B cell (primary cell): Measurements from ENCODE around the gene CNTNAP2. TPM values are rescaled to one million over a fixed set of nuclear protein-coding genes. Genes with fewer than 3 reads are reported as not detected.

Experiments used
- ATAC-seq: fragments of 200-7000 bp; cut with Tn5 transposase; one replicate; pipeline ENCODE4 v1.10.0; 2021; ENCODE audit warnings: low read depth, mild to moderate bottlenecking, moderate number of reproducible peaks, moderate library complexity
- CTCF ChIA-PET: fragments of 350-600 bp; sonication (Branson Sonifier 250); formaldehyde crosslinking; loops from one replicate; lab custom pipeline; 2021; ENCODE audit warnings: antibody characterized with exemption, inconsistent platforms; lab: Charles Lee
- POLR2A ChIA-PET: fragments of 350-600 bp; sonication (Branson Sonifier 250); formaldehyde crosslinking; loops from one replicate; lab custom pipeline; 2021; ENCODE audit warnings: antibody characterized with exemption; lab: Charles Lee
- DNase-seq: peaks from one replicate; pipeline ENCODE4 v3.0.0; 2013
- H2AFZ ChIP-seq: 2 replicates; pipeline ENCODE4 v1.6.1; 2012; ENCODE audit warnings: mild to moderate bottlenecking, low read depth, low read length; ENCODE audit not compliant: insufficient read depth, poor library complexity, severe bottlenecking
- H3K27ac ChIP-seq, 2 donors: 1 replicate in 1 of 2; 2 replicates in 1 of 2; pipeline ENCODE4 v1.5.1; 2012 to 2013; ENCODE audit warnings: low read length in 2 of 2, mild to moderate bottlenecking in 2 of 2, moderate library complexity in 1 of 2
- H3K27me3 ChIP-seq, 4 experiments: fragments of 200-600 bp in 1 of 4; sonication (generic) in 1 of 4; replicated peaks in 1 of 4; 1 replicate in 2 of 4; 2 replicates in 2 of 4; pipeline versions ENCODE4 v1.6.1 to v1.7.0; 2013 to 2016; ENCODE audit warnings: low read length in 3 of 4, mild to moderate bottlenecking in 2 of 4, mixed read lengths in 1 of 4, moderate library complexity in 1 of 4; ENCODE audit not compliant: insufficient read depth in 4 of 4, control insufficient read depth in 3 of 4; ENCODE audit errors: control extremely low read depth in 1 of 4
- H3K36me3 ChIP-seq, 2 experiments: replicated peaks in 1 of 2; 1 replicate in 1 of 2; 2 replicates in 1 of 2; pipeline versions ENCODE4 v1.6.1 to v1.7.1; 2013; ENCODE audit warnings: low read length in 1 of 2; ENCODE audit not compliant: insufficient read depth in 2 of 2, control insufficient read depth in 1 of 2; ENCODE audit errors: control extremely low read depth in 1 of 2, extremely low read depth in 1 of 2
- H3K4me1 ChIP-seq, 2 donors: fragments of 200-600 bp in 1 of 2; sonication (generic) in 1 of 2; 1 replicate in 1 of 2; 2 replicates in 1 of 2; pipeline versions ENCODE4 v1.5.1 to v1.6.1; 2013 to 2017; ENCODE audit warnings: low read length in 2 of 2; ENCODE audit not compliant: control insufficient read depth in 2 of 2, insufficient read depth in 2 of 2
- H3K4me2 ChIP-seq: replicated peaks from 2 replicates; pipeline ENCODE3; 2012; ENCODE audit warnings: mild to moderate bottlenecking, low read depth, low read length; ENCODE audit not compliant: poor library complexity, severe bottlenecking
- H3K4me3 ChIP-seq, 5 experiments: fragments of 200-600 bp in 1 of 5; sonication (generic) in 1 of 5; 1 replicate in 3 of 5; 2 replicates in 2 of 5; pipeline versions ENCODE4 v1.5.1 to v1.7.0; 2011 to 2016; ENCODE audit warnings: low read length in 4 of 5, mild to moderate bottlenecking in 4 of 5, low read depth in 2 of 5, control low read depth in 1 of 5, moderate library complexity in 1 of 5; ENCODE audit not compliant: insufficient read depth in 1 of 5; ENCODE audit errors: control extremely low read depth in 1 of 5, extremely low read depth in 1 of 5
- H3K79me2 ChIP-seq: fragments of 200-600 bp; sonication (generic); one replicate; pipeline ENCODE4 v1.6.0; 2016; ENCODE audit warnings: low read length; ENCODE audit not compliant: control insufficient read depth, insufficient read depth
- H3K9ac ChIP-seq: fragments of 200-600 bp; sonication (generic); 2 replicates; pipeline ENCODE4 v1.6.1; 2017; ENCODE audit warnings: mild to moderate bottlenecking, low read length, moderate library complexity
- H3K9me3 ChIP-seq, 3 donors: one replicate each; pipeline versions ENCODE4 v1.6.1 to v1.7.1; 2013; ENCODE audit warnings: low read length in 2 of 3; ENCODE audit not compliant: control insufficient read depth in 2 of 3, insufficient read depth in 1 of 3; ENCODE audit errors: control extremely low read depth in 1 of 3
- H4K20me1 ChIP-seq: 2 replicates; pipeline ENCODE4 v1.6.0; 2012; ENCODE audit warnings: mild to moderate bottlenecking, low read length; ENCODE audit not compliant: insufficient read depth, control insufficient read depth, poor library complexity, severe bottlenecking
- H3K27ac Mint-ChIP-seq: one replicate; pipeline ENCODE4 v1.8.0; 2021; ENCODE audit warnings: mixed read lengths
- H3K27me3 Mint-ChIP-seq: one replicate; pipeline ENCODE4 v1.8.0; 2021; ENCODE audit warnings: mixed read lengths
- H3K4me1 Mint-ChIP-seq: one replicate; pipeline ENCODE4 v1.8.0; 2021; ENCODE audit warnings: mixed read lengths
- H3K4me3 Mint-ChIP-seq: one replicate; pipeline ENCODE4 v1.8.0; 2021; ENCODE audit warnings: mixed read lengths
- H3K9me3 Mint-ChIP-seq: one replicate; pipeline ENCODE4 v1.8.0; 2022; ENCODE audit warnings: mixed read lengths; ENCODE audit not compliant: insufficient read depth
- EZH2 ChIP-seq: IDR thresholded peaks from 2 replicates; pipeline ENCODE4 v1.6.1; 2012; ENCODE audit warnings: borderline replicate concordance, low read depth, mild to moderate bottlenecking, moderate library complexity, low read length; ENCODE audit not compliant: insufficient read depth, poor library complexity, severe bottlenecking
- WGBS: methylation state at CpG from one replicate; pipeline ENCODE4 v1.1.5; 2013; ENCODE audit warnings: missing lambda C conversion rate; ENCODE audit not compliant: insufficient coverage; 5-methylcytosine and 5-hydroxymethylcytosine counted together
- intact Hi-C: fragments of 100-400 bp; cut with micrococcal nuclease; formaldehyde crosslinking; loops from one replicate; pipeline ENCODE4 v1.10.0; 2022
- polyA plus RNA-seq: library from polyadenylated mRNA; depleted of rRNA; stranded (reverse); fragments of >200 nt; gene quantifications from 2 replicates; pipeline ENCODE4 v1.2.3, GENCODE V29; 2012
- total RNA-seq, 2 donors: library from RNA; stranded (reverse); fragments of 120-200 nt in 1 of 2; gene quantifications; 1 replicate in 1 of 2; 2 replicates in 1 of 2; pipeline versions ENCODE4 v1.2.3 to v1.2.4, GENCODE V29; 2013 to 2022
- TF ChIP-seq, protein P1 (sequence below): fragments of 200-600 bp; IDR thresholded peaks from one replicate; pipeline ENCODE4 v1.8.0; 2022; ENCODE audit warnings: antibody characterized with exemption, mild to moderate bottlenecking

Gene CNTNAP2
- total and polyA plus RNA-seq, 2 donors (not counting 1 experiment from before 2014, with no cell fraction given) = 7.4 to 16.6 TPM

DNA sequence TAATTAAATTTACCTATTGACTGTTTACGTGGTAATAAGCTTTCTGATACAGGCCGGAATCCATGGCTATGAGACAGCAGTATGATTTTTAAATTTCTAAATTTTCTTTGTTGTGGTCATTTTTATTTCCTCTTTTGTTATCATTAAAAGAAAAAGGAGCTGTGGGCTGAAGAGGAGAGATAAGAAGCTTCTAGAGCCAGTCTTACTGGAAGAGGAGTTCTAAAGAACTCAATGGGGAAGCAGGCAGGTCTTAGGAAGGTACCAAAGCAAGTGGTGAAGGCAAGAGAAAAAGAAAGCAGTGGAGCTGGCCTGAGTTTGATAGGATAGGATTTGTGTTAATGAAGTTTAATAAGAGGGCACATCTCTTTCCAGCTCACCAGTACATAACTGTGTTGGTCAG lies 1187.8 kb downstream of the CNTNAP2 start:
- no peaks in the 10 kb centered on the region for H3K4me1 Mint-ChIP-seq
- no peak for ATAC-seq
- POLR2A ChIA-PET = no interaction called here

DNA sequence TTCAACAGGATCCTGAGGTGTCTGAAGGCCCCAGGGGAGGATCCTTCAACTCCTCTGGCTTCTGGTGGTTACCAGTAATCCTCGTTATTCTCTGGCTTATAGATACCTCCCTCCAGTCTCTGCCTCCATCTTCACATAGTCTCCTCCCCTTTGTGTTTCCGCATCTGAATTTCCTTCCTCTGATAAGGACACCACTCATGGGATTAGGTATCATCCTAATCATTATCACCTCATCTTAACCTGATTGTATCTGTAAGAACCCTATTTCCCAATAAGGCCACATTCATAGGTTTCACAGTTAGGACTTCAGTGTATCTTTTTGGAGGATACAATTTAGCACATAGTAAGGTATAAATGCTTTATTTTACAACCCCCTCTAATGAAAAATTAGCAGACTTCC lies 1189.2 kb downstream of the CNTNAP2 start:
- Histone ChIP-seq H3K4me3 (no peak overlapping the region), H3K4me1 (no peaks in the 10 kb centered on the region), H3K36me3 (no peaks in the 10 kb centered on the region), H4K20me1 (no peaks in the 10 kb centered on the region), H3K9ac (no peak overlapping the region), H3K4me2 (no peak overlapping the region), H3K27me3 (no peaks in the 10 kb centered on the region), H3K27ac (no peak overlapping the region), H2AFZ (no peak overlapping the region), H3K79me2 (no peaks in the 10 kb centered on the region), H3K9me3 (no peaks in the 10 kb centered on the region)
- H3K4me3 Mint-ChIP-seq = no peak overlapping the region
- WGBS = 88% methylated on average over 1 of the region's 2 CpGs
- ChIA-PET POLR2A (no interaction called here), CTCF (no interaction called here)
- intact Hi-C loops = no loop called here
- H3K9me3 Mint-ChIP-seq = peaks cover 2% of the 10 kb centered on the region
- ATAC-seq (no peak), DNase-seq (no peak)
- no peak overlapping the region for H3K27ac Mint-ChIP-seq
- no peaks in the 10 kb centered on the region for H3K4me1 Mint-ChIP-seq
- no peak for TF ChIP-seq EZH2
- TF ChIP-seq, protein P1, sequence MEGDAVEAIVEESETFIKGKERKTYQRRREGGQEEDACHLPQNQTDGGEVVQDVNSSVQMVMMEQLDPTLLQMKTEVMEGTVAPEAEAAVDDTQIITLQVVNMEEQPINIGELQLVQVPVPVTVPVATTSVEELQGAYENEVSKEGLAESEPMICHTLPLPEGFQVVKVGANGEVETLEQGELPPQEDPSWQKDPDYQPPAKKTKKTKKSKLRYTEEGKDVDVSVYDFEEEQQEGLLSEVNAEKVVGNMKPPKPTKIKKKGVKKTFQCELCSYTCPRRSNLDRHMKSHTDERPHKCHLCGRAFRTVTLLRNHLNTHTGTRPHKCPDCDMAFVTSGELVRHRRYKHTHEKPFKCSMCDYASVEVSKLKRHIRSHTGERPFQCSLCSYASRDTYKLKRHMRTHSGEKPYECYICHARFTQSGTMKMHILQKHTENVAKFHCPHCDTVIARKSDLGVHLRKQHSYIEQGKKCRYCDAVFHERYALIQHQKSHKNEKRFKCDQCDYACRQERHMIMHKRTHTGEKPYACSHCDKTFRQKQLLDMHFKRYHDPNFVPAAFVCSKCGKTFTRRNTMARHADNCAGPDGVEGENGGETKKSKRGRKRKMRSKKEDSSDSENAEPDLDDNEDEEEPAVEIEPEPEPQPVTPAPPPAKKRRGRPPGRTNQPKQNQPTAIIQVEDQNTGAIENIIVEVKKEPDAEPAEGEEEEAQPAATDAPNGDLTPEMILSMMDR = no peak
- no peaks in the 10 kb centered on the region for H3K27me3 Mint-ChIP-seq

More for the DNA sequence above, 1187.8 kb downstream of the CNTNAP2 start:
- intact Hi-C loops = no loop called here
- CTCF ChIA-PET = no interaction called here
- Histone ChIP-seq H3K27me3 (no peaks in the 10 kb centered on the region), H3K36me3 (no peaks in the 10 kb centered on the region), H3K4me2 (no peak overlapping the region), H3K4me1 (no peaks in the 10 kb centered on the region), H3K27ac (no peak overlapping the region), H3K4me3 (no peak overlapping the region), H2AFZ (no peak overlapping the region), H3K9ac (no peak overlapping the region), H3K79me2 (no peaks in the 10 kb centered on the region), H4K20me1 (no peaks in the 10 kb centered on the region), H3K9me3 (no peaks in the 10 kb centered on the region)
- no peaks in the 10 kb centered on the region for H3K27me3 Mint-ChIP-seq
- no peak overlapping the region for H3K4me3 Mint-ChIP-seq
- DNase-seq = no peak
- no peak overlapping the region for H3K27ac Mint-ChIP-seq
- H3K9me3 Mint-ChIP-seq = peaks cover 2% of the 10 kb centered on the region
- TF ChIP-seq, protein P1 = no peak
- no peak for TF ChIP-seq EZH2
- WGBS = no CpG with 5 or more reads among the region's 2 CpGs
